Measurements from ENCODE around the gene ELAVL3. TPM values are rescaled to one million over a fixed set of nuclear protein-coding genes. Genes with fewer than 3 reads are reported as not detected.
A peak's percentile ranks its signal among the peaks of the same experiment; 100 is the strongest.

The ELAVL3 gene
- total RNA-seq, 3 donors from 2014 or later = not detected

DNA sequence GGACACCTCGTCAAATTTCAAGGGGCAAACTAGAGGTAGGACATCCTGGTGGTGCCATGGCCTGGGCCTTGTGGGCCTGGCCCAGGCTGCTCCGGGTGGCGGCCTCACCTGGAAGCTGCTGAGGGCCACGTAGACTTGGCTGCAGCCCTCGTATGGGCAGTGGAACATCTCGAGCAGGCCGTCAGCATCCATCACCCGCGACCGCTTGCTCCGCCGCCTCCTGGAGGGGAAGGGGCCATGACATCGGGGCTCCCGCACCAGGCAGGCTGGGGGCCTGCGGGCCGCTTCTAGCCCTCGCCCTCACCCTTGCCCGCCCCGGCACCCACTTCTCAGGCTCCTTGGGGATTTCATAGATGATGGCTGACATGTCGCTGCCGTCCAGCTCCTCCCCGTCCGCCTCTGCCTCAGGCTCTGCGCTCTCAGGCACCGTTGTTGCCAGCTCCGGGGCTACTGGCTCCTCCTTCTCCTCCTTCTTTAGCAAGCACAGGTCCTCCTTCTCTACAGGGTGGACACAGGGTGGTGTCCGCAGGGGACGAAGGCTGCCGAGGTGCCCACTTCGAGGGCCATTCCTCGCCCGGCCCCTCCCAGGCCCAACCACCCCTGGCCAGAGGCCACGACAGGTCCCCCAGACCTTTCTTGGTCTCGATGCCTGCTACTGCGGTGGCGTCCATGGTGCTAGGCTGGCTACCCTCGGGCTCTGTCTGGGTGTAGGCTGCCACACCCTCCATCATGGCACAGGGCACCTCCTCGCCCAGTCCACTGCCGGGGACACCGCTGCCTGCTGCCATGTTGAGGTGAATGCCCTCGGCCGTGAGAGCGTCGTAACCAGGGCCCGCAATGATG is 6.0 kb upstream of the ELAVL3 start:
- Histone ChIP-seq H3K36me3 (no peaks in the 10 kb centered on the region), H3K27me3 (peaks cover 10 to 26% of the 10 kb centered on the region in 2 donors), H3K4me3 (no peak overlapping the region), H3K27ac (no peak overlapping the region), H3K9me3 (no peaks in the 10 kb centered on the region), H3K4me1 (peaks cover 4 to 6% of the 10 kb centered on the region in 2 donors)
- DNase-seq (ENCODE audit: low spot score in 2 of 2) = no peak
- no peak for TF ChIP-seq POLR2AphosphoS5 (IDR thresholded peaks at IDR 0.05)
- no peak for TF ChIP-seq POLR2A (IDR thresholded peaks at IDR 0.05)
- TF ChIP-seq, protein P1, sequence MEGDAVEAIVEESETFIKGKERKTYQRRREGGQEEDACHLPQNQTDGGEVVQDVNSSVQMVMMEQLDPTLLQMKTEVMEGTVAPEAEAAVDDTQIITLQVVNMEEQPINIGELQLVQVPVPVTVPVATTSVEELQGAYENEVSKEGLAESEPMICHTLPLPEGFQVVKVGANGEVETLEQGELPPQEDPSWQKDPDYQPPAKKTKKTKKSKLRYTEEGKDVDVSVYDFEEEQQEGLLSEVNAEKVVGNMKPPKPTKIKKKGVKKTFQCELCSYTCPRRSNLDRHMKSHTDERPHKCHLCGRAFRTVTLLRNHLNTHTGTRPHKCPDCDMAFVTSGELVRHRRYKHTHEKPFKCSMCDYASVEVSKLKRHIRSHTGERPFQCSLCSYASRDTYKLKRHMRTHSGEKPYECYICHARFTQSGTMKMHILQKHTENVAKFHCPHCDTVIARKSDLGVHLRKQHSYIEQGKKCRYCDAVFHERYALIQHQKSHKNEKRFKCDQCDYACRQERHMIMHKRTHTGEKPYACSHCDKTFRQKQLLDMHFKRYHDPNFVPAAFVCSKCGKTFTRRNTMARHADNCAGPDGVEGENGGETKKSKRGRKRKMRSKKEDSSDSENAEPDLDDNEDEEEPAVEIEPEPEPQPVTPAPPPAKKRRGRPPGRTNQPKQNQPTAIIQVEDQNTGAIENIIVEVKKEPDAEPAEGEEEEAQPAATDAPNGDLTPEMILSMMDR (IDR thresholded peaks at IDR 0.05) = no peak
- intact Hi-C loops (cut with DNase I; ENCODE audit: low total_unique reads) = loop anchor here (10.0 kb wide), 1 partner anchor 192 kb away; the partner anchor contains the start of gene TSPAN16

DNA sequence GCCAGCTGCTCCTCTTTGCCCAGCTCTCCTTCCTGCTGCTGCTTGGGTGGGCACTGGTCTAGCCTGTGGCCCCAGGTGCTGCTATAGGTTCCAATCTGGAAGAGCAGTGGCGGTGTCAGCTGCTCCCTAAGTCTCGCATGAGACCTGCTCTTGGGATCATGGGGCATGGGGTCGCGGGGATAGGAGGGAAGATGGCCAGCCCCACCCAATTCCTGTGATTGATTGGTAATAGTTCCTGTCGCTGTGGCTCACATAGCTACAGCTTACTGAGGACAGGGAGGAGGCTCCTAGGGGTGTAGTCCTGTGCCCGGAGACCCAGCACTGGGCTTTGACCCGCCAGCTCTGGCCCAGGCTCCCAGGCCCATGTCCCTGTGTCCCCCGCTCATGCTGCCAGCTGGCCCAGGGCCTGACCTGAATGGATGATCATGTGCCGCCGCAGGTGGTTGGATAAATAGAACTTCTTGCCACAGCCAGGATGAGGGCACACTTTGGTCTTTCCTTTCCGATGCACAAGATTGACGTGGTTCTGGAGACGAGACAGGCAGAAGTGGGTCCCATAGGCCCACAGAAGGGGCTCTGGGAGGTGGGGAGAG is 4.5 kb upstream of the ELAVL3 start:
- Histone ChIP-seq H3K36me3 (no peaks in the 10 kb centered on the region), H3K9me3 (no peaks in the 10 kb centered on the region), H3K4me1 (peaks cover 4 to 6% of the 10 kb centered on the region in 2 donors), H3K27me3 (peaks cover 16 to 41% of the 10 kb centered on the region in 2 donors), H3K27ac (no peak overlapping the region), H3K4me3 (no peak overlapping the region)
- intact Hi-C loops (cut with DNase I; ENCODE audit: low total_unique reads) = loop anchor here (10.0 kb wide), 1 partner anchor 191 kb away; the partner anchor contains the start of gene TSPAN16
- DNase-seq (ENCODE audit: low spot score in 2 of 2) = no peak
- TF ChIP-seq, protein P1 (IDR thresholded peaks at IDR 0.05) = no peak
- no peak for TF ChIP-seq POLR2AphosphoS5 (IDR thresholded peaks at IDR 0.05)
- TF ChIP-seq POLR2A (IDR thresholded peaks at IDR 0.05) = no peak

DNA sequence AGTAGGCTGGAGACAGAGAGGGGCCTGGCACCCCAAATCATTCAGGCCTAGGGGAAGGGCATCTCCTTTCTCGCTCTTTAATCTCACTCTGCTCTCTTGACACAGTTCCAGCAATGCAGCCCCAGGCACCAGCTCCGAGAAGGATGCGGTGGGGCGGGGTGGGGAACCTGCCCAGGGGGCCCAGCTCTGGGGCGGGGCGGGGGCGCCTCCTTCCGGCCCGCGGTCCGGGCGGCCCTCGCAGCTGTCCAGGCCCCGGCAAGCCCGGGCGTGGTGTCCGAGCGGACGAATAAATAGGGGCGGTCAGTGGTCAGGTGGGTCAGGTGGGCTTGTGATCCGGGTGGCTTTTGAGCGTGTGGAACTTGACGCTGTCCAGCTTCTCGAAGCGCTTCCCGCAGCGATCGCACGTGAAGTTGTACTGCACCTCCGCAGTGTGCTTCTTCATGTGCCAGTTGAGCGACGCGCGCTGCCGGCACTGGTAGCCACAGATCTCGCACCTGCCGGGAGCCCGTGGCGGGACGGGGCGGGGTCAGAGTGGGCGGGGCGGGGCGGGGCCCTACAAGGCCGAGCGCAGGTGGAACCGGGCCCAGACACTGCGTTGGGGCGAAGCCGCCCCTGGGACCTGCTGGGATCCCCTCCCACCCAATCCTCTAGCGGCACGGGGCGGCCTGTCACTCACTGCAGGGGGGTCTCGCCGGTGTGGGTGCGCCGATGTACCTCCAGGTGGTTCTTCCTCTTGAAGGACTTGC is 2.7 kb upstream of the ELAVL3 start:
- peaks cover 6 to 13% of the 10 kb centered on the region in 2 donors for H3K4me1 ChIP-seq
- no peaks in the 10 kb centered on the region for H3K36me3 ChIP-seq
- no peaks in the 10 kb centered on the region for H3K9me3 ChIP-seq
- peaks cover 22 to 53% of the 10 kb centered on the region in 2 donors for H3K27me3 ChIP-seq
- no peak overlapping the region for H3K27ac ChIP-seq
- TF ChIP-seq, protein P1 (IDR thresholded peaks at IDR 0.05) = no peak
- no peak for TF ChIP-seq POLR2AphosphoS5 (IDR thresholded peaks at IDR 0.05)
- H3K4me3 ChIP-seq = no peak overlapping the region
- DNase-seq (ENCODE audit: low spot score in 2 of 2) = no peak
- intact Hi-C loops (cut with DNase I; ENCODE audit: low total_unique reads) = loop anchor here (1.0 to 10.0 kb wide), 2 partner anchors 20 to 189 kb away; partner anchors contain the start of gene TSPAN16

DNA sequence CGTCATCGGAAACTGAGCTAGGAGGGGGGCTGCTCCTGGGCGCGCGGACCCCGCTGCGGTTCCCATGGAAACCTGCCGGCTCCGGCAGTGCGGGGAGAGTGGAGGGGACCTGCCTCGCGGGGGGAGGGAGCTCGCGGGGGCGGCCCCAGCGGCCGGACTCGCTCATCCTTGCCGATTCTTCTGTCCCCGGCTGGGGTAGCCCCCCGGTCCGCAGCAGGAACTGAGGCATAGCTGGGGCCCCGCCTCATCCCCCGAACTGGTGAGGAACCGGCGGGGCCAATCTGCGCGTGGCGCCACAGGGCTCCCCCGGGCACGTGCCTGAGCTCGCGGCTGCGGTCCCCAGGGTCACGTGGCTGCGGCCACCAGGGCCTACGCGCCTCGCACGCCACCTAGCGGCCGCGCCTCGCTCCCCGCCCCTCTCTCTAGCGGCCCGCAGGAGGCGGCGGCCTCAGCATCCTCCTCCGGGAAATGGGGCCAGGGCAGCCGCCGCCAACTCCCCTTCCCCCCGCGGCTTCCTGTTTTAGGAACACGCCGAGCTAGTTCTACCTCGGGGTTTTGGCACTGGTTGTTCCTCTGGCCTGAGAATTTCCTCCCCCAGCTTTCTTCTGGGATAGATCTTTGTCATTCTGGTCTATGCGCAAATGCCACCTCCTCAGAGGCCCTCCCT is 1.7 kb upstream of the ELAVL3 start:
- peaks cover 22 to 53% of the 10 kb centered on the region in 2 donors for H3K27me3 ChIP-seq
- DNase-seq (ENCODE audit: low spot score in 2 of 2) = peak; percentile 65 to 67
- H3K36me3 ChIP-seq = no peaks in the 10 kb centered on the region
- H3K4me1 ChIP-seq = peaks cover 6 to 13% of the 10 kb centered on the region in 2 donors
- peak overlapping the region; percentile 21 to 60 (median 42) for H3K4me3 ChIP-seq
- H3K9me3 ChIP-seq = no peaks in the 10 kb centered on the region
- no peak overlapping the region for H3K27ac ChIP-seq
- intact Hi-C loops (cut with DNase I; ENCODE audit: low total_unique reads) = loop anchor here (10.0 kb wide), 1 partner anchor 188 kb away; the partner anchor contains the start of gene TSPAN16
- TF ChIP-seq POLR2AphosphoS5 (IDR thresholded peaks at IDR 0.05) (peak; percentile 55 to 67 (median 58)), POLR2A (IDR thresholded peaks at IDR 0.05) (no peak)
- TF ChIP-seq, protein P1 (IDR thresholded peaks at IDR 0.05) = peak; percentile 87 to 93 (median 87)
